Fibroblast of mammary gland (primary cell): ENCODE measurements around the gene C2CD5.

ENCODE experiments used
- DNase-seq: peaks from one replicate; pipeline ENCODE4 v3.0.0-alpha.2; 2010; ENCODE audit warnings: low read depth
- H3K4me3 ChIP-seq: 2 replicates; pipeline ENCODE4 v1.5.1; 2011; ENCODE audit warnings: low read depth, mild to moderate bottlenecking, low read length, moderate library complexity; ENCODE audit not compliant: control insufficient read depth
- TF ChIP-seq, protein P1 (sequence below): conservative IDR thresholded peaks from 2 replicates; pipeline ENCODE4 v1.5.1; 2011; ENCODE audit warnings: low read depth, low read length, inconsistent platforms; ENCODE audit not compliant: control insufficient read depth, insufficient read depth

Gene C2CD5

DNA sequence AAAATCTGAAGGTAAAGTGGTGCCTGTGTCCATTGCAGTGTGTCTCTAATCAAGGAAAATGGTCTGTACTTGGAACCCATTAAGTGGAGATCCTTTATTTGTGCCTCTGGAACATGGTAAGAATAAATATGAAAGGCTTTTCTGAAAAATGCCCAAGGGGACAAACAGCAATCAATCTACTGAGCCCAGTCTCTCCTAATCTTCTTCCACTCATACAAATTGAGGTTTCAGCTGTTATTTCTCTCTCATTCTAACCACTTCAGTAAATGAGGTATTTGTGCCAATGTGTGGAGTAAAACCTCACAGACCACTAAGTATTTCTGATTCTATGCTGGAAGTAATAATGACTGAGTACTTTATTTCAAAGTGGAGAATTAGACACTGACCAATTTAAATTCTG lies 127.5 kb downstream of the C2CD5 start:
- no peak for DNase-seq
- TF ChIP-seq, protein P1, sequence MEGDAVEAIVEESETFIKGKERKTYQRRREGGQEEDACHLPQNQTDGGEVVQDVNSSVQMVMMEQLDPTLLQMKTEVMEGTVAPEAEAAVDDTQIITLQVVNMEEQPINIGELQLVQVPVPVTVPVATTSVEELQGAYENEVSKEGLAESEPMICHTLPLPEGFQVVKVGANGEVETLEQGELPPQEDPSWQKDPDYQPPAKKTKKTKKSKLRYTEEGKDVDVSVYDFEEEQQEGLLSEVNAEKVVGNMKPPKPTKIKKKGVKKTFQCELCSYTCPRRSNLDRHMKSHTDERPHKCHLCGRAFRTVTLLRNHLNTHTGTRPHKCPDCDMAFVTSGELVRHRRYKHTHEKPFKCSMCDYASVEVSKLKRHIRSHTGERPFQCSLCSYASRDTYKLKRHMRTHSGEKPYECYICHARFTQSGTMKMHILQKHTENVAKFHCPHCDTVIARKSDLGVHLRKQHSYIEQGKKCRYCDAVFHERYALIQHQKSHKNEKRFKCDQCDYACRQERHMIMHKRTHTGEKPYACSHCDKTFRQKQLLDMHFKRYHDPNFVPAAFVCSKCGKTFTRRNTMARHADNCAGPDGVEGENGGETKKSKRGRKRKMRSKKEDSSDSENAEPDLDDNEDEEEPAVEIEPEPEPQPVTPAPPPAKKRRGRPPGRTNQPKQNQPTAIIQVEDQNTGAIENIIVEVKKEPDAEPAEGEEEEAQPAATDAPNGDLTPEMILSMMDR: no peak
- no peak overlapping the region for H3K4me3 ChIP-seq

DNA sequence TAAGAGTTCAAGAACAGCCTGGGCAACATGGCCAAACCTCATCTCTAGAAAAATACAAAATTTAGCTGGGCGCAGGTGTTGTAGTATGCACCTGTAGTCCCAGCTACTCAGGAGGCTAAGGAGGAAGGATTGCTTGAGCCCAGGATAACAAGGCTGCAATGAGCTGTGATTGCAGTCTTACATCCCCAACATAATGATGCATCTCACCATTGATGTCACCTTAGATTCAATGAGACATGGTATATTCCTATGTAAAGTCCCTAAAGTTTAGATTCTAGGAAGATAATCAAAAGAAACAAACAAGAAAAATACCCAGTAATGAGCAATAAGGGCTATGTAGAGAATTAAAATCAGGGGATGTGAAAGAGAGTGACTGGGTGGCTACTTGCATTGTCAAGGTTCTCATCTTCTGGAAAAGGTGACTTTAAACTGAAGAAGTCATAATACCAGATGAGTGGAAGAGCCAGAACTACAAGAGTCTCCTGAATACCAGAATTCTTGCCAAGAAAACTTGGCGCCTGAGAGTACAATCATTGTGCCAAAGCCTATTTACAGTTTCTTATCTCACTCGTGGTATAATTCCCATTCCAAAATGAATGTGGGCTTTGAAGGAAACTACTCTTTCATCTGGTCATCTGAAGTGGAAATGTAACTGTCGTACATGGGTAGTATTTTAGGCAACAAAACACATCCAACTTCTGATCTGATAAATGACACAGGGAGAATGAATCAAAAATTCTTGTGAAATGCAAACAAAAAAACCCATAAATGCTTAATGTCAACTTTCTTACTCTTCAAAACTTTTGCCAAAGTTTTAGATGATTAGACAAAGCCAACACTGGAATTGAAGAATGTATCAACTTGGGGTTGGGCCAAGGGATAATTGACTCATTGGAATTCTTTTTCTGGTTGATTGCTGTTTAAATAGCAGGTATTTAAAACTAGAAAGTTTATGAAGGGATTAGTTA lies 128.7 kb downstream of the C2CD5 start:
- no peak overlapping the region for H3K4me3 ChIP-seq
- DNase-seq: peak; percentile 8
- TF ChIP-seq, protein P1: no peak

DNA sequence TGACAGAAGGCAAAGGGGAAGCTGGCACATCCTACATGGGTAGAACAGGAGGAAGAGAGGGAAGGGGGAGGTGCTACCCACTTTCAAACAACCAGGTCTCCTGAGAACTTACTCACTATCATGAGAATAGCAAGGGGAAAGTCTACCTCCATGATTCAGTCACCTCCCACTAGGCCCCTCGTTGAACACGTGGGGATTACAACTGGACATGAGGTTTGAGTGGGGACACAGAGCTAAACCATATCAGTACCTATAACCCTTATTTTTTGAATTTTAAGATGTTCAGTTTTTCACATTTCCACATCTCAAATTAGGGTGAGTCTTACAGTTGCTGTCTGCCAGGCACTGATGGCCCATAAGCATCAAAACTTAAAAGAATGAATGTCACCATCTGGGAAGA lies 129.6 kb downstream of the C2CD5 start:
- H3K4me3 ChIP-seq: no peak overlapping the region
- DNase-seq: no peak
- TF ChIP-seq, protein P1: no peak

DNA sequence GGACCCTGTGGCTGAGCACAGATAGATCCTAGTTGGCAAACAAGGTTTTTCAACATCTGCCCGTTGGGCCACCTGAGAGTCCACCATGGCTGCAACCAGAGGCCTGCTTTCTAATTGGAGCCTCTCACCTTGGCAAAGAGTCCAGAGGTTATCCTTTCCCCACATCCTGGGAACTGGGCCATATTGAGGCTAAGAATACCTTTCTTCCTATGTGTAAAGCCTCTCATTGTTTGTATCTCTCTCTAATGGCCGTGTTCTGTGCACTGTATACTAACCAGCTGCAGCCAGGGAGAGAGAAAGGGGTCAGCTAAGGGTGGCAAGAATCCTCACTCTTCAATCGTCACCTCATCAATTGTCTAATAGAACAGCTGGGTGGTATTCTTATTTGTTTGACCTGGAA lies 130.8 kb downstream of the C2CD5 start:
- DNase-seq: no peak
- no peak overlapping the region for H3K4me3 ChIP-seq
- TF ChIP-seq, protein P1: no peak

DNA sequence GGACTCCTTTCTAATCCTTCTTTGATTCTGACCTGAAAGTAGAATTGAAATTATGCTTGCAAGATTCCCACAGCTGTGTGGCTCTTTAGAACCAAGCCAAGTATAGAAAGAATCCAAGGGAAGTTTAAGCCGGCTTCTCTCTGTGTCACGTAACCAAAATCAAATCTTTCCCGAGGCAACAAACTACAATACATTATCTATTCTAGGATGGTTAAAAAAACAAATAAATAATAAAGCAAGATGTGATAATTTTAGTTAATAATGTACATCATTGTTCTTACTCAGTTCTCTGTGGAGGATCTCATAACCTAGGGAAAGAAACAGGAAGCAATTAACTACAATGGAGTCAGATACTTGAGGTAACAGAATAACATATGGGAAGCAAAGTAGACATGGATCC lies 131.8 kb downstream of the C2CD5 start:
- TF ChIP-seq, protein P1: no peak
- no peak for DNase-seq

DNA sequence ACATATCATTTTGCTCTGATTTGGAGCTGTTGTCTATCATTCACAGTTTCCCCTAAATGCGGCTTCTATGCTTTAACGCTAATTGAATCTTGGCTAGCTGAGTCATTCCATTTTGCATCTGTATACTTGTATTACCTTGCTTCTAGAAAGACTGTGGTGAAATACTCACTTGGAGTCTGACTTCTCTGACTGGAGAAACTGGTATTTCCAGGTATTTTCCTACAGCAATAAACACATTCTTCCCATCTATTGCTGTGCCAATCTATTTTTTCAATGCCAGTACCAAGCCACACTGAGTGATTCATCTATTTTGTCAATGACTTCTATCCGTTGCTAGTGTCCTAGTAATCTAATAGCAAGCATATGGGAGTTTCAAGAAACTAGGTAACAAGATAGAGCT lies 133.9 kb downstream of the C2CD5 start:
- H3K4me3 ChIP-seq: no peak overlapping the region
- DNase-seq: no peak

More for the DNA sequence above, 131.8 kb downstream of the C2CD5 start:
- H3K4me3 ChIP-seq: no peak overlapping the region

More for the DNA sequence above, 133.9 kb downstream of the C2CD5 start:
- TF ChIP-seq, protein P1: no peak
